GM10266 (cell line): ENCODE data around the gene ECSCR.

Source experiments
- DNase-seq: peaks from one replicate; pipeline ENCODE4 v3.0.0; 2012; ENCODE audit errors: extremely low spot score
- CTCF ChIP-seq: IDR thresholded peaks from 2 replicates; pipeline ENCODE4 v1.5.1; 2012; ENCODE audit warnings: mild to moderate bottlenecking, low read depth; ENCODE audit not compliant: control insufficient read depth, insufficient read depth; ENCODE audit errors: missing control alignments

The ECSCR gene

GRCh38 chr5:139457241-139457640, 5.3 kb downstream of the ECSCR start:
- no peak for TF ChIP-seq CTCF
- DNase-seq = no peak

- no peak for DNase-seq
- TF ChIP-seq CTCF = no peak
Measured at GRCh38 chr5:139456776-139457175, 5.8 kb downstream of the ECSCR start.

GRCh38 chr5:139454568-139455290, 7.8 kb downstream of the ECSCR start:
- no peak for DNase-seq
- no peak for TF ChIP-seq CTCF

GRCh38 chr5:139453683-139454567, 8.6 kb downstream of the ECSCR start:
- DNase-seq = no peak
- no peak for TF ChIP-seq CTCF

- no peak for TF ChIP-seq CTCF
- DNase-seq = no peak
Measured at GRCh38 chr5:139451878-139452660, 10.5 kb downstream of the ECSCR start.

GRCh38 chr5:139451176-139451575, 11.4 kb downstream of the ECSCR start:
- TF ChIP-seq CTCF = no peak
- no peak for DNase-seq
